ENCODE measurements around the gene COTL1.
"Not testable (repeated sequence)": the region's sequence is repeated elsewhere in the genome, so short reads cannot be mapped to it uniquely, and the experiment has no call there.

COTL1 gene

DNA sequence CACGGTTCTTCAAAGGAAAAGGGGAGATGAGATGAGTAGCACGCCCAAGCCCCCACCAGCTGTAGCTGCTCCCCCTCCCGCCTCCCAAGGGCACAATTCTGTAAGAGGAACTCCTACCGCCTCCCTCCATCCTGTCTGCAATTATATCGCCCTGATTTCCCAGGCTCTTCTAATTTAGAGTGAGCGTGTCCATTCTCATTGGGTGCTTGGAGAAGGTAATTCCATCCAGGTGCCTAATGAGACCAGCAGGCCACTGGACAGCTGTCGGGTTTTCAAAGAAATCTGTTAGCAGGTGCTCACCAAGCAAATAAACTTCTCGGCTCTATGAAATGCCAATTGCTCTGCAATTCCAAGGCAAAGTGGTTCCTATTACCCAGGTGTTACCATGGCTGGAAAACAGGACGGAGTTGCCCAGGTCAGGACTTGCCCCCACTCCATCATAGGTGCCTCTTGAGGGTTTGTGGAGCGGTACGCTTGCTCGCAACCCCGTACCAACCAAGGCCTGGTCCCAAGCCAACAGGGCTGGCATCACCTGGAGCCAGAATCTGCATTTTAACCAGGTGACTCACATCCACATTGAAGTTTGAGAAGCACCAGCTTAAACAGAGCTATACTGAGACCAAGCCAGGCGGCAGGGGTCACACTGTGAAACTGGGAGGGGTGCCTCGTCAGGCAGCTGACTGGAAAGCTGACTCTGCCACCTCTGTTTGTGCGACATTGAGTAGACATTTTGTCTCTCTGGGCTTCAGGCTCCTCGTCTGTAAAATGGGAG lies 97.0 kb downstream of the COTL1 start:
- DNase-seq (ENCODE audit: extremely low spot score, insufficient read length, low read depth) (no peak), FAIRE-seq (no peak)

DNA sequence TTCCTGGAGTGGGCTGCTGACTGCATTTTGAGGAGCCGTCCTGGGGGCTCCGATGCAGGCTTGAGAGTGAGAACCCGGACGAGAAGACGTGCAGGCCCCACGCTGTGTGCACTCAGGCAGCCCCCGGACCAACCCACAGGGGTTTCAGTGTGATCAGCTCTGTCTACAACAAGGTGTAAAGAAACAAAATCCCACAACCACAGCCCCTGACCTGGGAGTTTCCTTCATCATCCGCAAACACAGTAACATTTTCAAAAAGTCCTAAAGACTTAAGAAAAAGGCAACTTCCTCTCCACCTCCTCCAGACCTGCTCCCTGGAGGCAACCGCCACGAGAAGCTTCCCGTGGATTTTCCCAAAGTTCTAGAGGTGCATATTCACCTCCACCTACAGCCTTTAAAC lies 98.0 kb downstream of the COTL1 start:
- DNase-seq (ENCODE audit: extremely low spot score, insufficient read length, low read depth) (no peak), FAIRE-seq (no peak)

DNA sequence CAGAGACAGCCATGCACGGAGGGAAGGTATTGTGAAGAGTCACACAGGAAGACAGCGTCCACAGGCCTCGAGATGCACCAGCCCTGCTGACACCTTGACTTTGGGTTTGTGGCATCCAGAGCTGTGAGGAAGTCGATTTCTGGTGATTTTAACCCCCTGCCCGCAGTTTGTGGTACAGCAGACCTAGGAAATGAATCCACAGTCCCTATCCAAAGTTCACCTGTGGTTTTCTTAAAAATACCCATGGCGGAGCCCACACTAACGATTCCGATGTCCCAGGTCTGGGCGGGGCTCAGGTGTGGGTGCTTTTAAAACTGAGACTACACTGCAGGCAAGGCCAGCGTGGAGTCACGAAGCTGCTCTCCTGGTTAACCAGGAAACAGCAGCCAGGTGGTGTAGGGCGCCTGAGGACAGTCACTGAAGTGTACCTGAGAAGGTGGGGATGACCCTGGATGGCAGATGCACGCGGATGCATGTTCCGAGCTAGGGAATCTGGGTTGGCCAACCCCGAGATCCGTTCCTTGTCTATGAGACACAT lies 99.0 kb downstream of the COTL1 start:
- FAIRE-seq (no peak), DNase-seq (ENCODE audit: extremely low spot score, insufficient read length, low read depth) (no peak)

GRCh38 chr16:84518220-84518619 lies 99.7 kb downstream of the COTL1 start:
- not testable (repeated sequence) for DNase-seq (ENCODE audit: extremely low spot score, insufficient read length, low read depth)

DNA sequence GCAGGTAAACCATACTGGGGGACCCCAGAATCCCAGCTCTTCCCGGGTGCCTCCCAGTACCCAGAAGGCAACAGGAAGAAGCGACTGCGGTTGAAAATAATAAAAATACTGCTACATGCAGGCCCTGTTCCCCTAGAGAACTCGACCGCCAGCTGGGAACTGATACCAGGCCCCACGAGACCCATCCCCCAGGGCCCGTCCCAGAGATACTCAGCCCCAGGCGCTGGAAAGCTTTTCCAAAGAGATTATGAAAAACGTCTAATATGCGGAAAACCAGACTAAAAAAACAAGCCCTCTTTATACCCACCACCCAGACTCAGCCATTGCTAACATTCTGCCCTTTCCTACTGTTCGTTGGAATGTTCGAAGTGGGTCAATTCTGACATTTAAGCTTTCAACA lies 100.5 kb downstream of the COTL1 start:
- DNase-seq (ENCODE audit: extremely low spot score, insufficient read length, low read depth) (no peak), FAIRE-seq (no peak)

More at GRCh38 chr16:84518220-84518619, 99.7 kb downstream of the COTL1 start:
- FAIRE-seq = not testable (repeated sequence)
